SK-N-SH treated with all-trans-retinoic acid at 6 μM for 48 hours (cell line): ENCODE measurements around the gene CCP110.

Experiments
- ATAC-seq: fragments of 200-7000 bp; cut with Tn5 transposase; 3 replicates; pipeline ENCODE4 v1.9.1; 2020; ENCODE audit warnings: mild to moderate bottlenecking, moderate library complexity
- ARNTL ChIP-seq: fragments of 450-650 bp; formaldehyde crosslinking; IDR thresholded peaks from 2 replicates; pipeline ENCODE4 v1.5.0; 2020; ENCODE audit warnings: low read depth, mild to moderate bottlenecking, moderate library complexity, borderline replicate concordance
- BACH2 ChIP-seq: fragments of 250-450 bp; sonication (Bioruptor Pico); IDR thresholded peaks from 2 replicates; pipeline ENCODE4 v1.9.0; 2021; ENCODE audit warnings: mild to moderate bottlenecking, borderline replicate concordance
- CSRNP3 ChIP-seq: fragments of 250-450 bp; sonication (Bioruptor Pico); IDR thresholded peaks from 2 replicates; pipeline ENCODE4 v1.5.1; 2021; ENCODE audit warnings: mild to moderate bottlenecking, moderate library complexity
- ESRRG ChIP-seq: fragments of 250-450 bp; sonication (Bioruptor Pico); IDR thresholded peaks from 2 replicates; pipeline ENCODE4 v1.6.1; 2021; ENCODE audit warnings: mild to moderate bottlenecking
- GLIS3 ChIP-seq: fragments of 250-450 bp; sonication (Bioruptor Pico); IDR thresholded peaks from 2 replicates; pipeline ENCODE4 v1.5.0; 2020; ENCODE audit warnings: mild to moderate bottlenecking, moderate library complexity
- ISL1 ChIP-seq: fragments of 250-450 bp; sonication (Bioruptor Pico); IDR thresholded peaks from 2 replicates; pipeline ENCODE4 v2.1.2; 2022; ENCODE audit warnings: mild to moderate bottlenecking, moderate library complexity
- OSR1 ChIP-seq: fragments of 250-450 bp; sonication (Bioruptor Pico); IDR thresholded peaks from 2 replicates; pipeline ENCODE4 v1.8.0; 2022; ENCODE audit warnings: moderate library complexity, mild to moderate bottlenecking, inconsistent platforms
- PPARA ChIP-seq: fragments of 250-450 bp; sonication (Bioruptor Pico); IDR thresholded peaks from 2 replicates; pipeline ENCODE4 v1.5.0; 2020; ENCODE audit warnings: mild to moderate bottlenecking, borderline replicate concordance
- RARB ChIP-seq: fragments of 250-450 bp; sonication (Bioruptor Pico); IDR thresholded peaks from 2 replicates; pipeline ENCODE4 v1.8.0; 2021; ENCODE audit warnings: mild to moderate bottlenecking, moderate library complexity
- SNAI2 ChIP-seq: fragments of 250-450 bp; sonication (Bioruptor Pico); IDR thresholded peaks from 2 replicates; pipeline ENCODE4 v1.5.0; 2020; ENCODE audit warnings: mild to moderate bottlenecking, moderate library complexity
- TCF4 ChIP-seq: fragments of 250-450 bp; sonication (Bioruptor Pico); IDR thresholded peaks from 2 replicates; pipeline ENCODE4 v1.8.0; 2021; ENCODE audit warnings: mild to moderate bottlenecking, moderate library complexity, borderline replicate concordance
- TOX ChIP-seq: fragments of 250-450 bp; sonication (Bioruptor Pico); IDR thresholded peaks from 2 replicates; pipeline ENCODE4 v1.8.0; 2021; ENCODE audit warnings: mild to moderate bottlenecking, moderate library complexity, borderline replicate concordance
- ZC3H10 ChIP-seq: fragments of 250-450 bp; sonication (Bioruptor Pico); IDR thresholded peaks from 2 replicates; pipeline ENCODE4 v1.5.1; 2021; ENCODE audit warnings: mild to moderate bottlenecking, moderate library complexity
- ZFP3 ChIP-seq: fragments of 250-450 bp; sonication (Bioruptor Pico); IDR thresholded peaks from 2 replicates; pipeline ENCODE4 v1.5.0; 2020; ENCODE audit warnings: mild to moderate bottlenecking, moderate library complexity
- ZFP30 ChIP-seq: fragments of 450-650 bp; formaldehyde crosslinking; IDR thresholded peaks from 2 replicates; pipeline ENCODE4 v1.5.0; 2022; ENCODE audit warnings: mild to moderate bottlenecking, moderate library complexity
- ZNF565 ChIP-seq: fragments of 450-650 bp; formaldehyde crosslinking; conservative IDR thresholded peaks from 2 replicates; pipeline ENCODE4 v1.5.0; 2020; ENCODE audit warnings: low read depth, mild to moderate bottlenecking, moderate library complexity
- ZNF70 ChIP-seq: fragments of 450-650 bp; formaldehyde crosslinking; IDR thresholded peaks from 2 replicates; pipeline ENCODE4 v1.5.0; 2020; ENCODE audit warnings: mild to moderate bottlenecking, moderate library complexity
- ZNF8 ChIP-seq: fragments of 450-650 bp; formaldehyde crosslinking; IDR thresholded peaks from 2 replicates; pipeline ENCODE4 v1.5.0; 2020; ENCODE audit warnings: mild to moderate bottlenecking, moderate library complexity
- TF ChIP-seq, protein P1 (sequence below): fragments of 250-450 bp; sonication (Bioruptor Pico); IDR thresholded peaks from 2 replicates; pipeline ENCODE4 v1.5.1; 2020; ENCODE audit warnings: low read depth, mild to moderate bottlenecking, moderate library complexity
- TF ChIP-seq, protein P2 (sequence below): fragments of 250-450 bp; sonication (Bioruptor Pico); IDR thresholded peaks from 2 replicates; pipeline ENCODE4 v1.8.0; 2020; ENCODE audit warnings: mild to moderate bottlenecking, moderate library complexity, borderline replicate concordance
- TF ChIP-seq, protein P3 (sequence below): fragments of 250-450 bp; sonication (Bioruptor Pico); IDR thresholded peaks from 2 replicates; pipeline ENCODE4 v1.5.0; 2020; ENCODE audit warnings: mild to moderate bottlenecking, moderate library complexity

CCP110 gene

GRCh38 chr16:19559242-19559910, 35.6 kb downstream of the CCP110 start:
- ATAC-seq: no peak
- TF ChIP-seq, protein P1, sequence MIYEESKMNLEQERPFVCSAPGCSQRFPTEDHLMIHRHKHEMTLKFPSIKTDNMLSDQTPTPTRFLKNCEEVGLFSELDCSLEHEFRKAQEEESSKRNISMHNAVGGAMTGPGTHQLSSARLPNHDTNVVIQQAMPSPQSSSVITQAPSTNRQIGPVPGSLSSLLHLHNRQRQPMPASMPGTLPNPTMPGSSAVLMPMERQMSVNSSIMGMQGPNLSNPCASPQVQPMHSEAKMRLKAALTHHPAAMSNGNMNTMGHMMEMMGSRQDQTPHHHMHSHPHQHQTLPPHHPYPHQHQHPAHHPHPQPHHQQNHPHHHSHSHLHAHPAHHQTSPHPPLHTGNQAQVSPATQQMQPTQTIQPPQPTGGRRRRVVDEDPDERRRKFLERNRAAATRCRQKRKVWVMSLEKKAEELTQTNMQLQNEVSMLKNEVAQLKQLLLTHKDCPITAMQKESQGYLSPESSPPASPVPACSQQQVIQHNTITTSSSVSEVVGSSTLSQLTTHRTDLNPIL (CRISPR knock-in tag): no peak
- no peak for TF ChIP-seq ZNF70 (CRISPR knock-in tag)

GRCh38 chr16:19560078-19560477, 36.3 kb downstream of the CCP110 start:
- no peak for ATAC-seq
- TF ChIP-seq, protein P1 (CRISPR knock-in tag): no peak
- TF ChIP-seq ZNF565 (CRISPR knock-in tag): no peak
- no peak for TF ChIP-seq ZNF8 (CRISPR knock-in tag)
- no peak for TF ChIP-seq TCF4 (CRISPR knock-in tag)
- no peak for TF ChIP-seq OSR1
- no peak for TF ChIP-seq ZFP30 (CRISPR knock-in tag)
- TF ChIP-seq TOX (CRISPR knock-in tag): no peak
- TF ChIP-seq, protein P2, sequence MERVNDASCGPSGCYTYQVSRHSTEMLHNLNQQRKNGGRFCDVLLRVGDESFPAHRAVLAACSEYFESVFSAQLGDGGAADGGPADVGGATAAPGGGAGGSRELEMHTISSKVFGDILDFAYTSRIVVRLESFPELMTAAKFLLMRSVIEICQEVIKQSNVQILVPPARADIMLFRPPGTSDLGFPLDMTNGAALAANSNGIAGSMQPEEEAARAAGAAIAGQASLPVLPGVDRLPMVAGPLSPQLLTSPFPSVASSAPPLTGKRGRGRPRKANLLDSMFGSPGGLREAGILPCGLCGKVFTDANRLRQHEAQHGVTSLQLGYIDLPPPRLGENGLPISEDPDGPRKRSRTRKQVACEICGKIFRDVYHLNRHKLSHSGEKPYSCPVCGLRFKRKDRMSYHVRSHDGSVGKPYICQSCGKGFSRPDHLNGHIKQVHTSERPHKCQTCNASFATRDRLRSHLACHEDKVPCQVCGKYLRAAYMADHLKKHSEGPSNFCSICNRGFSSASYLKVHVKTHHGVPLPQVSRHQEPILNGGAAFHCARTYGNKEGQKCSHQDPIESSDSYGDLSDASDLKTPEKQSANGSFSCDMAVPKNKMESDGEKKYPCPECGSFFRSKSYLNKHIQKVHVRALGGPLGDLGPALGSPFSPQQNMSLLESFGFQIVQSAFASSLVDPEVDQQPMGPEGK: no peak
- no peak for TF ChIP-seq RARB (CRISPR knock-in tag)
- no peak for TF ChIP-seq GLIS3
- no peak for TF ChIP-seq ARNTL (CRISPR knock-in tag)
- no peak for TF ChIP-seq ZNF70 (CRISPR knock-in tag)
- no peak for TF ChIP-seq ZC3H10 (CRISPR knock-in tag)
- TF ChIP-seq, protein P3, sequence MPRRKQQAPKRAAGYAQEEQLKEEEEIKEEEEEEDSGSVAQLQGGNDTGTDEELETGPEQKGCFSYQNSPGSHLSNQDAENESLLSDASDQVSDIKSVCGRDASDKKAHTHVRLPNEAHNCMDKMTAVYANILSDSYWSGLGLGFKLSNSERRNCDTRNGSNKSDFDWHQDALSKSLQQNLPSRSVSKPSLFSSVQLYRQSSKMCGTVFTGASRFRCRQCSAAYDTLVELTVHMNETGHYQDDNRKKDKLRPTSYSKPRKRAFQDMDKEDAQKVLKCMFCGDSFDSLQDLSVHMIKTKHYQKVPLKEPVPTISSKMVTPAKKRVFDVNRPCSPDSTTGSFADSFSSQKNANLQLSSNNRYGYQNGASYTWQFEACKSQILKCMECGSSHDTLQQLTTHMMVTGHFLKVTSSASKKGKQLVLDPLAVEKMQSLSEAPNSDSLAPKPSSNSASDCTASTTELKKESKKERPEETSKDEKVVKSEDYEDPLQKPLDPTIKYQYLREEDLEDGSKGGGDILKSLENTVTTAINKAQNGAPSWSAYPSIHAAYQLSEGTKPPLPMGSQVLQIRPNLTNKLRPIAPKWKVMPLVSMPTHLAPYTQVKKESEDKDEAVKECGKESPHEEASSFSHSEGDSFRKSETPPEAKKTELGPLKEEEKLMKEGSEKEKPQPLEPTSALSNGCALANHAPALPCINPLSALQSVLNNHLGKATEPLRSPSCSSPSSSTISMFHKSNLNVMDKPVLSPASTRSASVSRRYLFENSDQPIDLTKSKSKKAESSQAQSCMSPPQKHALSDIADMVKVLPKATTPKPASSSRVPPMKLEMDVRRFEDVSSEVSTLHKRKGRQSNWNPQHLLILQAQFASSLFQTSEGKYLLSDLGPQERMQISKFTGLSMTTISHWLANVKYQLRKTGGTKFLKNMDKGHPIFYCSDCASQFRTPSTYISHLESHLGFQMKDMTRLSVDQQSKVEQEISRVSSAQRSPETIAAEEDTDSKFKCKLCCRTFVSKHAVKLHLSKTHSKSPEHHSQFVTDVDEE (CRISPR knock-in tag): no peak

- TF ChIP-seq TCF4 (CRISPR knock-in tag) (no peak), OSR1 (no peak), ESRRG (CRISPR knock-in tag) (no peak), ZNF8 (CRISPR knock-in tag) (no peak), GLIS3 (no peak)
- ATAC-seq: no peak
Measured at GRCh38 chr16:19563377-19563776, 39.6 kb downstream of the CCP110 start.

DNA sequence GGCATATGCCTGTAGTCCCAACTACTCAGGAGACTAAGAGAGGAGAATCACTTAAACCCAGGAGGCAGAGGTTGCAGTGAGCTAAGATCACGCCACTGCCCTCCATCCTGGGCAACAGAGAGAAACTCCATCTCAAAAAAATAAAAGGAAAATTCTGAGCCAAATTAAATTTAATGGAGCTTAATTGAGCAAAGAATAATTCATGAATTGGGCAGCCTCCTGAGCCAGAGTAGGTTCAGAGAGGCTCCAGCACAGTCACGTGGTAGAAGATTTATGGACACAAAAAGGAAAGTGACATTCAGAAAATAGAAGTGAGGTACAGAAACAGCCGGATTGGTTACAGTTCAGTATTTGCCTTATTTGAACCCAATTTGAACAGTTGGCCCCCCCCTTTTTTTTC, 42.6 kb downstream of the CCP110 start:
- no peak for ATAC-seq
- TF ChIP-seq, protein P3 (CRISPR knock-in tag): no peak
- TF ChIP-seq ZNF565 (CRISPR knock-in tag) (no peak), RARB (CRISPR knock-in tag) (no peak), BACH2 (no peak), GLIS3 (no peak), ISL1 (CRISPR knock-in tag) (no peak), ZNF70 (CRISPR knock-in tag) (no peak), ESRRG (CRISPR knock-in tag) (no peak), CSRNP3 (CRISPR knock-in tag) (no peak), OSR1 (no peak), ZC3H10 (CRISPR knock-in tag) (no peak), ZNF8 (CRISPR knock-in tag) (no peak), TOX (CRISPR knock-in tag) (no peak), SNAI2 (no peak), PPARA (CRISPR knock-in tag) (no peak), ZFP3 (CRISPR knock-in tag) (no peak)
- TF ChIP-seq, protein P2: no peak
